GM19035 (cell line): Measurements from ENCODE around the gene HOXB4.

Experiments
- ATAC-seq: cut with Tn5 transposase; IDR thresholded peaks from one replicate; pipeline ENCODE4 v1.9.1; 2021; ENCODE audit not compliant: unreplicated experiment

Gene HOXB4

DNA sequence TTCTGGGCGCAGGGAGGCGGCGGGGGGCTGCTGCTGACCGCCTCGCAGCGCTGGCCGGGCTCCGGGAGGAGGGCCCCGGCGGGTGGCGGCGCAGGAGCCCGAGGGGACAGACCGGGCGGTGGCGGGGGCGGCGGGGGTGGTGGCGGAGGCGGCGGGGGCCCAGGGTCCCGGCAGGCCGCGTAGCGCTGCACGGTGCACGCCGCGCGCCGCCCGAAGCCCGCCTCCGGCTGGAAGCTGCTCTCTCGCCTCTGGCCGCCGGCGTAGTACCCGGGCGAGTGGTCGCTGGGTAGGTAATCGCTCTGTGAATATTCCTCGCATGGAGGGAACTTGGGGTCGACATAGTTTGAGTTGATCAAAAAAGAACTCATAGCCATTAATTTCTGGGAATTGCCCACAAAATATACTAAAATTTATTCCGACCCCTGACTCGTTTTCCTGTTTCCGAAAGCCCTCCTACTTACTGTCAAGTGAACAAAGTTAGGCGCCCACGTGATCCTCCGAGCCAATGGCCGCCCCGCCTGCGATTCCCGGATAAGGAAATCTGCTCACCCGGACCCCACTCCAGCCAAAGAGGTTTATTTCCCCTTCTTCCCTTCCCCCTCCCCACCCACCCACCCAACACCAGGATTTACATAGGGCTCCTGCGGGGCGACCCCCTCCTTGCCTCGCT, at the start of gene HOXB4:
TSS of gene HOXB4 (minus strand) at position 405 of the 670 bp plus-strand sequence. CDS start at position 374, 31 bp downstream.
- peak; percentile 70 for ATAC-seq

- no peak for ATAC-seq
Measured at GRCh38 chr17:48627118-48627597, 49.0 kb upstream of the HOXB4 start.

GRCh38 chr17:48626245-48627117, 48.3 kb upstream of the HOXB4 start, which contains the start of gene HOXB9:
Gene HOXB9 (minus strand): TSS chr17:48626358. CDS start chr17:48626269, 89 bp downstream.
- ATAC-seq = no peak

DNA sequence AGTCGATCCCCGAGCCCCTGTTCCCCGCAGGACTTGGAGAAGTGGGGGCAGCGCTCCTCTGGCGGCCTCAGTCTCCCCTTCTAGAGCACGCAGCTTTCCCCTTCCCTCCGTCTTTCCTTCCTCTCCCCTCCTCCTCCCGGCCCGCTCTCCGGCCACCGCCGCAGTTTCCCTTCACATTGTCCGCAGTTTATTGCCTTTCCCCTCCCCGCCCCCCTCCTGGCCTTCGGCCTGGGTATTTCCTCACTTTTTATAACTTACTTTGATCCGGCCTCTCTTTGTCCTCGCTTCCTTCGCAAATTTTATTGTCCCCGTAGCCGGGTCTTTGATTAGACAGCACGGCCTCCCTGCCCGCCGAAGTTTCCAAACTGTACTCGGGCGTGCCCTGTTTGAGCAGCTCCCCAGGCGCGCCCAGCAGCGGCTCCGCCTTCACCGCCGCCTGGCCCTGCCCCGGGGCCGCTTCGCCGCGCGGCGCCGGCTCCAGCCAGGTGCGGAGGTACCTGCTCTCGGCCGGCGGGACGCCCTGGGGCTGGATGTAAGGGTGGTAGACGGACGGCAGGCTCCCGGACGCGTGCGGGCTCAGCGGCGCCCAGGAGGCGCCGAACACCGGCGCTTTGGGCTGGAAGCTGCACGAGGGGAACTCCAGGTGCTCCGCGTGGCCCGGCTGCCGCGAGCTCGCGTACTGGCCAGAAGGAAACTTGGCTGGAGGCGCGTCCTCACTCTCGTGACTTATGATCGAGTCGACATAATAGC, 47.5 kb upstream of the HOXB4 start:
- ATAC-seq = no peak

GRCh38 chr17:48624544-48625494, 46.7 kb upstream of the HOXB4 start:
- ATAC-seq = no peak

GRCh38 chr17:48624118-48624517, 46.0 kb upstream of the HOXB4 start:
- no peak for ATAC-seq

- ATAC-seq = no peak
Measured at GRCh38 chr17:48623583-48623982, 45.4 kb upstream of the HOXB4 start.

DNA sequence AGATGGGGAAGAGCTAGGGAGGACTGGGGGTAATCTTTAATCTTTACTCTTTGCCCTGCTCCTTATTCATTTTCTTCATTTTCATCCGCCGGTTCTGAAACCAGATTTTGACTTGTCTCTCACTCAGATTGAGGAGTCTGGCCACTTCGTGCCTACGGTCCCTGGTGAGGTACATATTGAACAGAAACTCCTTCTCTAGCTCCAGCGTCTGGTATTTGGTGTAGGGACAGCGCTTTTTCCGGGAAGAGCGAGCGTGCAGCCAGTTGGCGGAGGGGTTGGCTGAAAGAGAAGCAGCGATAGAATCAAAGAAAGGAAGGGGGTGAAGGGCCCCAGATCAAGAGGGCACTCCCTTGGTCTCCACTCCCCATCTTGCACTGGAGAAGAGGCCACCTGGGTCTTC, 44.7 kb upstream of the HOXB4 start:
- ATAC-seq = no peak

DNA sequence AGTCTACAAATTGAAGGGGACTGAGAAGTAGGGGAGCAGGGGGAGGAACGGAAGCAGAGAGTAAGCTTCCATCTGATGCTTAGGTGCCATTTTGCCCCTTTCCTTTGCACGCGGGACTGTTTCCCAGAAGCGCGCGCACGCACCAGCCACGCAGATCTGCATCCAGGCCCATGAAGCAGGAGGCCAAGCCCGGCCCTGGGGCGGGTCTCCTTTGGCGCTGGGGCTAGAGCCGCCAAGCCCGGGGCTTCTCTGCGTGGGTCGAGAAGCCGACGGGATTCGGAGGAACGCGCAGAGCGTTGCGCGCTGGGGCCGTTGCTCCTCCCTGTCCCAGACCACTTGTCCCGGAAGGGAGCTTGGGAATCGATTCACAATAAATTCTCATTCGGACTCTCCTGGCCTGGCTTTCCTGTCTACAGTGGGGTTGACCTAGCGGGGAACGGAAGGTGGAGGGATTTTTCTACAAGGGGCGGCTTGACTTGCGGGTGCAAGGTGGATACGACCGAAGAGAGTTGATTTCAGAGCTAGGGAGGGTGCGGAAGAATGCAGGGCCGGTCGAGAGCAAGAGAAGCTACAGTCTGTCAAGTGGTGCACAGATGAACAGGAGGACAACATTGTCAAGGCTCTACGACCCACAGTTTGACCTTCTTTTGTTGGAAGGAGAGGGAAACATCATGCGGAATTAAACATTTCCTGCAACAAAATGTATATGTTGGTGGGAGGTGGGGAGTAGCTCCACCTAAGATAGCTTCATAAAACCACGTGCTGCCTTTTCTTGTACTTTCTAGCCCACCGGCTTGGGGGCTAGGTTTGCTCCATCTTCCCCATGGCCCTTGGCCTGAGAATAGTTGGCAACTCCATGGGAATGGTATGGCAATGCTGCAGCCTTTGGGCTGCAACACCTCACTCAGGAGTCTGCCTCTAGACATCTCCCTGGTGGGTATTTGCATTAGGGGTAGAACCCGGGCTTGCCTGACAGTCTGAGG, 43.6 kb upstream of the HOXB4 start:
- no peak for ATAC-seq

GRCh38 chr17:48620461-48621139, 42.5 kb upstream of the HOXB4 start:
- ATAC-seq = no peak

GRCh38 chr17:48619826-48620449, 41.8 kb upstream of the HOXB4 start:
- ATAC-seq = no peak

DNA sequence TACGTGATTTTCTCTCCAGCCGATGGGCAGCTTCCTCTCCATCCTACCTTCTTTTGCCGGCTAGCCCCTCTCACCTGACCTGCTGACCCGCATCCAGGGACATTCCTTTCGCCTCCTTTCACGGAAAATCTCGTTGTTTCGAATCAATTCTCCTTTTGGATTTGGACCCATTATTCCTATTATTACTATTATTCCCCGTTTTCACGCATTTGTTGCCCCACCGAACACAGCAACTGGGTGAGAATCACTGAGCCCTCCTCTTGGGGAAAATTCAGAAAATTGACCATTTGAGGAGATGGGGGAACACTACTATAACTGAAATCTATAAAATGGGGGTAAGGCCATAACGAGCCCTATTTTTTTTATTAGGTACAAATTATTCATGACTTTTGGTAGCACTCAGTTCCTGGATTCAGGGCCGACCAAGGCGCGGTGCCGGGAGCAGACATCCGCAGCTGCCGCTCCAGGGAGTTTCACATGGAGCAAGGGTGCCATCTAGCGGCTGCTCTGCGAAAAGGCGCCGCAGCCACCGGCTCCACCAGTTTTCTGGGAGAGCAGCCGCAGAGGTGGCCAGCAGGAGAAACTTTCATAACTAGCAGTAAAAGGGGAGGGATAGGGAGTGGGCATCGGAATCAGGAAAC, 40.2 kb upstream of the HOXB4 start:
- ATAC-seq = no peak

- no peak for ATAC-seq
Measured at GRCh38 chr17:48617471-48618255, 39.5 kb upstream of the HOXB4 start.

DNA sequence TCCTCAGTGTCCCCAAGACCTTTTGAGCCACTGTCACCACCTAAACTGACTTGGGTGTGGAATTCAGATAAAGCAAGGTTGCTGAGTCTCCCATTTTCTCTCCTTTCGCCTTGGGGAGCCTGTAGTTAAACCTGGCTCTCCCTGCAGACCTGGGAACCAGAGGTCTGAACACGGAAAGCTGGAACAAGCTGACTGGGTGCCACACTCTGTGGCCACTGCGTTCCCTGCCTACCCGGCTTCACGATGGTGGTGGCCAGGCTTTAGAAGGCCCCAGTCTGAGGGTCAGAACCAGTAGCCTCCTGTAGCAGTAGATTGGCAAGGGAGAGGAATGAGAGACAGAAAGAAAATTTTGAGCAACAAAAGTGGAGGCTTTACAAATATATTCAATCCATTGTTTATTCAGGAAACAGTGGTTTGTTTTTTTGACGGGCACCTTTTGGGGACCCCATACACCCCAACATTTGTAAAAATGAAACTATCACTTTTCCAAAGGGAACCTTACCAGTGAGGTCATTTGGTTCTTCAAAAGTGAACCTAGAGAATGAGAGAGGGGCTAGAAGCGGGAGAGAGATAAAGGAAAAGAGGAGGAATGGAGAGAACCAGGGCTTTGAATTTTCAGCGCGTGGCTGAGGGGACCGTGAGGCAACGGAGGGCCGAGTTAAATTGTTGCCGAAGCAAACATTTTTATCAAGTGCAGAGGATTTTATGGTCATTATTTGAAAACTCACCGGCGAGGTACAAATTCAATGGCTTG, 38.7 kb upstream of the HOXB4 start:
- ATAC-seq = no peak

- ATAC-seq = no peak
Measured at GRCh38 chr17:48615963-48616716, 38.0 kb upstream of the HOXB4 start.
